Measurements from ENCODE around the gene KIF18B.

GRCh38 chr17:44931376-44931775, 16.2 kb downstream of the KIF18B start:
- TF ChIP-seq ATF1 (CRISPR knock-in tag; IDR thresholded peaks at IDR 0.05) = no peak
- no peak for TF ChIP-seq RXRA (CRISPR knock-in tag; IDR thresholded peaks at IDR 0.05)
